GM21717 (cell line): ENCODE results near the gene AGBL3.

Source experiments
- ATAC-seq: cut with Tn5 transposase; IDR thresholded peaks from one replicate; pipeline ENCODE4 v1.9.1; 2021; ENCODE audit warnings: mild to moderate bottlenecking, moderate library complexity; ENCODE audit not compliant: unreplicated experiment

The AGBL3 gene

DNA sequence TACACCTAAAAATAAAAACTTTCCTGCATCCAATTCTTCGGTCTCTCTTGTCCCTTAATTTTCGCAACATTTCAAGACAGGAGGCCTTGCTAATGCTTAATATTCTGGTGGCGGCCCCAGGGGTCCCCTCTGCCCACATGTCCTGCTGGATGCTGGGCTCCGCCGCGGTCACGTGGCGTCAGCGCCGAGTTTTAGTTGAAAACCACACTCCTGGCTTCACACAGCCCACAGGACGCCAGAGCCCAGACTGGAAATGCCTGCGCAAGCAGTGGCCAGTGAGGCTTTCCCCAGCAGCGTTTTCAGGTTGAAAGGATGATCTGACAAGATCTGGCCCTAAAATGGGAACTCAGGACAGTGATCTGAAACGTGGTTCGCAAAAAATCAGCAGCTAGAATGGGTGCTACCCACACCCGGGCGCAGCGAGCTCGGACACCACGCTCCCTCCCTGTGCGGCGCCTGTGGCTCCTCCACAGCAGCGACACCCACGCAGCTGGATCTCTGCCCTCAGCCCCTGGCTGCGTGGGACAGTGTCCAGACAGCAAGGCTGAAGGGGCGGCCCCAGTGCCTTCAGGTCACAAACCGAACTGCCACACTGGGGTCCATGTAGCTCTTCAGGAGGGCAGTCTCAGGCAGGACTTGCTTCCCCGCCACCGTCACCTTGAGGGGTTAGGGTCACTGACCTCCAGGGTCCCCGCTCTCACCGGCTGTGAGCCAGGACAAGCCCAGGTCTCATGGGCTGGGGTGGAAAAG is 195.8 kb downstream of the AGBL3 start:
- no peak for ATAC-seq

DNA sequence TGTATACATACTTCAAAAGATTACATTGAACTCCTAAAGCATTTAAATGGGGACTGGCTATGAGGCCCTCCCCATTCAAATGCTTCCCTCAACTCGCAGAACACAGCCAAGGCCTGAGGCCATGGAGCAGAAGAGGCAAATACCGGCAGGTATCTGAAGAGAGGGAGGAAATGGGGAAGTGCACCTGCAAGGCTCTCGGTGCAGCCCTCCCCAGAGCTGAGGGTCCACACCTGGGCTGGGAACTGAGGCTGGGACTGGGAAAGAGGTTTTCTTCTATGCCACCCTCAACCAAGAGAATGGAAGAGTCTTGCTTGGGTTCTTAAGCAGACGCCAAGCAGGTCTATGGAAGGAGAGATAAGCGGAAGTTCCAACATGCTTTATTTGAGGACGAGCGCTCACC is 197.2 kb downstream of the AGBL3 start:
- no peak for ATAC-seq

DNA sequence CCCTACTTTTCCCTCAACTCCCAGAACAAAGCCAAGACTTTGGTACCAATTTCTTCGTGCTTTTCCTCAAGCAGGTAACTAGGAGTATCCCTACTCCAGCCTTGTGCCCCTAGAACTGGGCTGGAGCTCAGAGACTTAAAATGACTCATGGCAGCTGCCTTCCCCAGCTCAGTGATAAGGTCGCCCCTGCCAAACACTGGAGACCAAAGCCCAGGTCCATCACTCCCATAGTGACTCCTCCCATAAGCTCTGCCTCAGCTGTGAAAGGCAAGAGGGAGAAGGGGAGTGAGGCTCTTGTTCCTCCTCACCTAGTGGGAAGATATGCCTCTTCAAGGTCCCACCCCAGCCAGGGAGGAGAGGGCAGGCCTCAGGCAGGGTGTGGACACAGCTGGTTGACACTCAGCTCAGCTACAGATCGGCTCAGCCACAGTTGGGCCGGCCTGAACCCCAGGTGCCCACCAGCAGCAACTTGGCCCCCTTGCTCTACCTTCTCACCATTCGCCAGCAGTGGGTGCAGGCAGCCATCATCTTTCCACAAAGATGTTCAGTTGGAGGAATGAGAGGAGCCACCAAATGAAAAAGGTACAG is 198.0 kb downstream of the AGBL3 start:
- ATAC-seq = no peak
